WTC11 (cell line): ENCODE results near the gene LPCAT3.

Experiments
- AFF4 ChIP-seq: sonication (generic); formaldehyde crosslinking; IDR thresholded peaks from 2 replicates; pipeline ENCODE4 v1.8.1; 2023; ENCODE audit warnings: mild to moderate bottlenecking, missing genetic modification reagents, borderline replicate concordance
- ATF6 ChIP-seq: sonication (generic); formaldehyde crosslinking; IDR thresholded peaks from 2 replicates; pipeline ENCODE4 v1.8.1; 2023; ENCODE audit warnings: mild to moderate bottlenecking, missing genetic modification reagents
- CREM ChIP-seq: sonication (generic); formaldehyde crosslinking; IDR thresholded peaks from 2 replicates; pipeline ENCODE4 v1.8.1; 2022; ENCODE audit warnings: mild to moderate bottlenecking, missing genetic modification reagents, moderate library complexity
- CTCF ChIP-seq: fragments of 200-600 bp; IDR thresholded peaks from 2 replicates; pipeline ENCODE4 v1.8.0; 2022; ENCODE audit warnings: antibody characterized with exemption
- ELF4 ChIP-seq: sonication (generic); formaldehyde crosslinking; IDR thresholded peaks from 2 replicates; pipeline ENCODE4 v1.8.1; 2022; ENCODE audit warnings: low read depth, mild to moderate bottlenecking, moderate library complexity, missing genetic modification reagents
- ESRRA ChIP-seq: sonication (generic); formaldehyde crosslinking; IDR thresholded peaks from 2 replicates; pipeline ENCODE4 v1.8.1; 2022; ENCODE audit warnings: mild to moderate bottlenecking, missing genetic modification reagents, borderline replicate concordance
- FOXJ3 ChIP-seq: sonication (generic); formaldehyde crosslinking; IDR thresholded peaks from 2 replicates; pipeline ENCODE4 v1.9.0; 2021; ENCODE audit warnings: missing genetic modification reagents, mild to moderate bottlenecking, borderline replicate concordance
- IRF2 ChIP-seq: sonication (generic); formaldehyde crosslinking; IDR thresholded peaks from 2 replicates; pipeline ENCODE4 v1.8.0; 2022; ENCODE audit warnings: low read depth, missing genetic modification reagents, borderline replicate concordance
- MAX ChIP-seq: sonication (generic); formaldehyde crosslinking; IDR thresholded peaks from 2 replicates; pipeline ENCODE4 v1.8.0; 2022; ENCODE audit warnings: mild to moderate bottlenecking, missing genetic modification reagents
- MXD4 ChIP-seq: fragments of 250-450 bp; sonication (Bioruptor Pico); IDR thresholded peaks from 2 replicates; pipeline ENCODE4 v1.8.0; 2021; ENCODE audit warnings: mild to moderate bottlenecking, moderate library complexity, borderline replicate concordance
- RELA ChIP-seq: sonication (generic); formaldehyde crosslinking; IDR thresholded peaks from 2 replicates; pipeline ENCODE4 v1.8.1; 2022; ENCODE audit warnings: missing genetic modification reagents, mild to moderate bottlenecking, borderline replicate concordance
- SMAD3 ChIP-seq: sonication (generic); formaldehyde crosslinking; IDR thresholded peaks from 2 replicates; pipeline ENCODE4 v1.8.0; 2022; ENCODE audit warnings: missing genetic modification reagents, mild to moderate bottlenecking, borderline replicate concordance
- ZBTB43 ChIP-seq: sonication (generic); formaldehyde crosslinking; IDR thresholded peaks from 2 replicates; pipeline ENCODE4 v1.8.1; 2023; ENCODE audit warnings: mild to moderate bottlenecking, missing genetic modification reagents

- no peak for TF ChIP-seq CTCF
- TF ChIP-seq ESRRA (CRISPR knock-in tag) = no peak
- TF ChIP-seq FOXJ3 (CRISPR knock-in tag) = no peak
- no peak for TF ChIP-seq AFF4 (CRISPR knock-in tag)
- TF ChIP-seq RELA (CRISPR knock-in tag) = no peak
- no peak for TF ChIP-seq MXD4 (CRISPR knock-in tag)
- TF ChIP-seq ATF6 (CRISPR knock-in tag) = no peak
- no peak for TF ChIP-seq CREM (CRISPR knock-in tag)
- no peak for TF ChIP-seq MAX
- no peak for TF ChIP-seq ELF4 (CRISPR knock-in tag)
- no peak for TF ChIP-seq ZBTB43 (CRISPR knock-in tag)
- no peak for TF ChIP-seq SMAD3 (CRISPR knock-in tag)
- TF ChIP-seq IRF2 (CRISPR knock-in tag) = no peak
Observed at GRCh38 chr12:6955108-6956020, 62.9 kb downstream of the LPCAT3 start.
